WERI-Rb-1 (cell line): Measurements from ENCODE around the gene TTC28.

ENCODE experiments used
- DNase-seq: peaks from one replicate; pipeline ENCODE4 v3.0.0-alpha.2; 2020
- H3K27ac ChIP-seq: fragments of 250-450 bp; sonication (Bioruptor Pico); 2 replicates; pipeline ENCODE4 v1.5.1; 2020; ENCODE audit warnings: mild to moderate bottlenecking, moderate library complexity
- H3K27me3 ChIP-seq: fragments of 250-450 bp; sonication (Bioruptor Pico); 2 replicates; pipeline ENCODE4 v1.5.1; 2021; ENCODE audit warnings: mild to moderate bottlenecking, low read depth, moderate library complexity; ENCODE audit not compliant: insufficient read depth, severe bottlenecking
- H3K36me3 ChIP-seq: fragments of 250-450 bp; sonication (Bioruptor Pico); 2 replicates; pipeline ENCODE4 v1.5.1; 2020; ENCODE audit warnings: mild to moderate bottlenecking, moderate library complexity
- H3K4me3 ChIP-seq: 2 replicates; pipeline ENCODE4 v1.5.1; 2011; ENCODE audit warnings: low read depth, mild to moderate bottlenecking, control low read depth, low read length
- H3K9me3 ChIP-seq: fragments of 250-450 bp; sonication (Bioruptor Pico); 2 replicates; pipeline ENCODE4 v1.5.1; 2021; ENCODE audit warnings: mild to moderate bottlenecking, moderate library complexity; ENCODE audit not compliant: severe bottlenecking
- TF ChIP-seq, protein P1 (sequence below): IDR thresholded peaks from 2 replicates; pipeline ENCODE4 v1.5.1; 2011; ENCODE audit warnings: low read depth, mild to moderate bottlenecking, control low read depth, inconsistent platforms, low read length

Gene TTC28

GRCh38 chr22:28269277-28269676 lies 410.4 kb downstream of the TTC28 start:
- Histone ChIP-seq H3K27me3 (no peaks in the 10 kb centered on the region), H3K9me3 (no peaks in the 10 kb centered on the region), H3K4me3 (no peak overlapping the region), H3K36me3 (no peaks in the 10 kb centered on the region; the same call in 1 of the 2 replicates), H3K27ac (no peak overlapping the region)
- TF ChIP-seq, protein P1, sequence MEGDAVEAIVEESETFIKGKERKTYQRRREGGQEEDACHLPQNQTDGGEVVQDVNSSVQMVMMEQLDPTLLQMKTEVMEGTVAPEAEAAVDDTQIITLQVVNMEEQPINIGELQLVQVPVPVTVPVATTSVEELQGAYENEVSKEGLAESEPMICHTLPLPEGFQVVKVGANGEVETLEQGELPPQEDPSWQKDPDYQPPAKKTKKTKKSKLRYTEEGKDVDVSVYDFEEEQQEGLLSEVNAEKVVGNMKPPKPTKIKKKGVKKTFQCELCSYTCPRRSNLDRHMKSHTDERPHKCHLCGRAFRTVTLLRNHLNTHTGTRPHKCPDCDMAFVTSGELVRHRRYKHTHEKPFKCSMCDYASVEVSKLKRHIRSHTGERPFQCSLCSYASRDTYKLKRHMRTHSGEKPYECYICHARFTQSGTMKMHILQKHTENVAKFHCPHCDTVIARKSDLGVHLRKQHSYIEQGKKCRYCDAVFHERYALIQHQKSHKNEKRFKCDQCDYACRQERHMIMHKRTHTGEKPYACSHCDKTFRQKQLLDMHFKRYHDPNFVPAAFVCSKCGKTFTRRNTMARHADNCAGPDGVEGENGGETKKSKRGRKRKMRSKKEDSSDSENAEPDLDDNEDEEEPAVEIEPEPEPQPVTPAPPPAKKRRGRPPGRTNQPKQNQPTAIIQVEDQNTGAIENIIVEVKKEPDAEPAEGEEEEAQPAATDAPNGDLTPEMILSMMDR = no peak
- no peak for DNase-seq

- Histone ChIP-seq H3K9me3 (no peaks in the 10 kb centered on the region), H3K27me3 (no peaks in the 10 kb centered on the region), H3K27ac (no peak overlapping the region), H3K4me3 (no peak overlapping the region), H3K36me3 (no peaks in the 10 kb centered on the region; the same call in 1 of the 2 replicates)
- DNase-seq = no peak
- TF ChIP-seq, protein P1 = no peak
These were observed 410.8 kb downstream of the TTC28 start for GRCh38 chr22:28268850-28269249.

DNA sequence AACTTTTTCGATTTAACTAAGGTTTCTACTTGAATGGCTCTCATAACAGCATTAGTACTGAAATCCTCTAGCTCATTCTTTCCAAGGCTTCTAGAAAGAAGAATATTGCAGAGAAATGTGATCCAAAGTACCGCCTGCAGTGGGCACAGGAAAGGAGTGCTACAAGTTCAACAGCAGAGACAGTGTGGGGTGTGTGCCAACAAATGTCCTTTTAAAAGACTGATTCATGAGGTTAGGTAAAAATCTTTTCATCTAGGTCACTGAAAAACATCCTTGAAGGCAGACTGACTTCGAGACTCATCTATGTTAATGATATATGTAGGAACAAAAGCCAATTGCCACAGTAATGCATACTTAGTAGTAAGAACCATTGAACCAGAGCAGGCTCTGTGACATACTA lies 411.5 kb downstream of the TTC28 start:
- no peak for DNase-seq
- TF ChIP-seq, protein P1 = no peak
- Histone ChIP-seq H3K4me3 (no peak overlapping the region), H3K9me3 (no peaks in the 10 kb centered on the region), H3K36me3 (no peaks in the 10 kb centered on the region; the same call in 1 of the 2 replicates), H3K27me3 (no peaks in the 10 kb centered on the region), H3K27ac (no peak overlapping the region)

- H3K27ac ChIP-seq = no peak overlapping the region
- no peaks in the 10 kb centered on the region for H3K9me3 ChIP-seq
- no peak overlapping the region for H3K4me3 ChIP-seq
- no peaks in the 10 kb centered on the region for H3K27me3 ChIP-seq
- TF ChIP-seq, protein P1 = no peak
- no peaks in the 10 kb centered on the region; the same call in 1 of the 2 replicates for H3K36me3 ChIP-seq
- DNase-seq = no peak
These were observed 419.0 kb downstream of the TTC28 start for GRCh38 chr22:28260619-28261018.

DNA sequence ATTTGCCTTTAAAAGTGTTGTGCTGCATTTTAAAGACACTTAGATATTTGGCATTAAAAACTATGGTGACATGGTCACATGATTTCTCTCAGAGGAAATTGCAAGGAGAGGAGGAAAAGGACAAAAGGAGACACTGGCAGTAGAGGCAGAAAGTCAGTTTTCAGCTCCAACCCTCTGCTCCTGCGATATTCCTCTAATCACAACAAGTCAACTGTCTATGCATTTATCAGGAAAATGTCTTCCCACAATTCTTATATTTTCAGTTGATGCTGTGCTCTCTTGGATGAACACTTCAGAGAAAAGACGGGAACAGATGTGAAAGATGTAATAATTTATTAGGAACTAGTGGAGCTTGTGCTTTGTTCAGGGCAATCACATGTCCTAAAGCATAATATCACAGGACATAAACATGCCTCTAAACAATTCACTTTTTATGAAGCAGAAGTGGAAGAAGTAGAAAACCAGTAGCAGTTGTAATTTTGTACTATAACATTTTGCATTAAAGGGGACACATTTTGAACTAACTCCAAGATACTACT lies 419.8 kb downstream of the TTC28 start:
- Histone ChIP-seq H3K36me3 (no peaks in the 10 kb centered on the region; the same call in 1 of the 2 replicates), H3K9me3 (no peaks in the 10 kb centered on the region), H3K27me3 (no peaks in the 10 kb centered on the region), H3K4me3 (no peak overlapping the region), H3K27ac (no peak overlapping the region)
- no peak for DNase-seq
- TF ChIP-seq, protein P1 = no peak

DNA sequence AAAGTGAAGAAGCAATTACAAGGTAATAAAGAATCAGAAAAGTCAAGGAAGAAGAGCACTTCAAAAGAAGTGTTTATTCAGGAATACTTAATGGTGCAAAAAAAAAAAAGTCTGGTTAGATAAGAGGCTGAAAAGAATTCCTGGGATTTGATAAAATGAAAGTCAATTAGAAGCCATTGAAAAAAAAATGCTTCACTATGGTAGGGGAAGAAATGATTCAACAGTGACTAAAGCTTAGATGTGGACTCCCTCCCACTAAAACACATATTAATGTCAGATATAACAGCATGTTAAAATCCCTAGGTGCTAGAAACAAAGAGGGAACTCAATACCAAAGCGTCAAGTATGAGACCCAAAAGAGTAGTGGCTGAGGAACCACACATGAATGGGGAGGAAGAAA lies 425.2 kb downstream of the TTC28 start:
- DNase-seq = no peak
- TF ChIP-seq, protein P1 = no peak
- no peak overlapping the region for H3K27ac ChIP-seq
- no peaks in the 10 kb centered on the region for H3K27me3 ChIP-seq
- H3K36me3 ChIP-seq = no peaks in the 10 kb centered on the region
- H3K9me3 ChIP-seq = no peaks in the 10 kb centered on the region
- H3K4me3 ChIP-seq = no peak overlapping the region
